ENCODE data around the gene ALDH8A1. TPM values are rescaled to one million over a fixed set of nuclear protein-coding genes. Genes with fewer than 3 reads are reported as not detected.

ALDH8A1 gene
- total and polyA plus RNA-seq, 10 of the 15 experiments (the other 5 are each of a cell fraction or from before 2014, with no cell fraction given), result 0.13 to 1.8 (median 0.62) TPM; not detected in 3

- TF ChIP-seq E2F8 (IDR thresholded peaks at IDR 0.05; ENCODE audit: low read depth, partially characterized antibody) (no peak), POU2F2 (IDR thresholded peaks at IDR 0.05; ENCODE audit: borderline replicate concordance, low read depth, low read length) (no peak), PAX5 (IDR thresholded peaks at IDR 0.05; ENCODE audit: borderline replicate concordance, low read depth, low read length) (no peak), FOS (IDR thresholded peaks at IDR 0.05; ENCODE audit: borderline replicate concordance, extremely low read depth, insufficient read length) (no peak), BACH1 (IDR thresholded peaks at IDR 0.05; ENCODE audit: borderline replicate concordance) (no peak), EZH2 (IDR thresholded peaks at IDR 0.05; ENCODE audit: borderline replicate concordance, control insufficient read depth, low read depth, low read length) (no peak), NBN (IDR thresholded peaks at IDR 0.05) (no peak), TCF3 (IDR thresholded peaks at IDR 0.05; ENCODE audit: borderline replicate concordance, insufficient read depth, low read depth, low read length) (peak; percentile 91; the same call in 1 of the 2 replicates), ZBTB33 (IDR thresholded peaks at IDR 0.05) (no peak), SPI1 (IDR thresholded peaks at IDR 0.05; ENCODE audit: borderline replicate concordance, insufficient read depth, low read depth, low read length) (no peak), EGR1 (IDR thresholded peaks at IDR 0.05; ENCODE audit: borderline replicate concordance in 1 of 2, low read depth in 2 of 2, low read length in 2 of 2) (no peak), CBX3 (IDR thresholded peaks at IDR 0.05; ENCODE audit: borderline replicate concordance, low read depth) (no peak), MYB (IDR thresholded peaks at IDR 0.05; ENCODE audit: borderline replicate concordance, low read depth, low read length) (no peak), RELB (IDR thresholded peaks at IDR 0.05; ENCODE audit: low read depth) (0 out of 2 replicates have a peak, but pooled peaks have one; percentile 10), CREM (IDR thresholded peaks at IDR 0.05; ENCODE audit: low read depth) (peak; percentile 24; the same call in 1 of the 2 replicates), ESRRA (IDR thresholded peaks at IDR 0.05; ENCODE audit: low read length) (no peak), RAD51 (IDR thresholded peaks at IDR 0.05) (no peak), MEF2B (IDR thresholded peaks at IDR 0.05; ENCODE audit: partially characterized antibody, poor library complexity, severe bottlenecking) (peak; percentile 67), PRDM15 (CRISPR knock-in tag; IDR thresholded peaks at IDR 0.05) (no peak)
These were observed 79.0 kb downstream of the ALDH8A1 start (continued) for GRCh38 chr6:134870677-134871498.
